Testis (tissue), 3 donors: Measurements from ENCODE around the gene MTA3. TPM values are rescaled to one million over a fixed set of nuclear protein-coding genes. Genes with fewer than 3 reads are reported as not detected.

Source experiments
- DNase-seq: peaks from one replicate; pipeline ENCODE4 v3.0.0-alpha.2; 2019
- H3K27ac ChIP-seq, 2 donors: fragments of 200-600 bp; sonication (generic); one replicate each; pipeline ENCODE4 v1.5.1; 2019
- H3K27me3 ChIP-seq: fragments of 200-600 bp; sonication (generic); one replicate; pipeline ENCODE4 v1.5.1; 2019
- H3K36me3 ChIP-seq: fragments of 200-600 bp; sonication (generic); one replicate; pipeline ENCODE4 v1.5.1; 2017; ENCODE audit warnings: low read depth; ENCODE audit errors: missing control alignments
- H3K4me1 ChIP-seq: fragments of 200-600 bp; sonication (generic); one replicate; pipeline ENCODE4 v1.5.1; 2019
- H3K4me3 ChIP-seq, 2 donors: fragments of 200-600 bp; sonication (generic); one replicate each; pipeline ENCODE4 v1.5.1; 2017 to 2019
- H3K9me3 ChIP-seq: fragments of 200-600 bp; sonication (generic); one replicate; pipeline ENCODE4 v1.5.1; 2017
- POLR2A ChIP-seq: fragments of 450-650 bp; IDR thresholded peaks from one replicate; pipeline ENCODE4 v1.6.1; 2017; ENCODE audit warnings: antibody characterized with exemption, mild to moderate bottlenecking, moderate library complexity
- WGBS, 2 donors: methylation state at CpG; one replicate each; pipeline ENCODE4 v1.1.5; 2018; 5-methylcytosine and 5-hydroxymethylcytosine counted together
- intact Hi-C: fragments of 100-400 bp; cut with DNase I; formaldehyde crosslinking; loops from one replicate; pipeline ENCODE4 v1.15.1; 2023; ENCODE audit warnings: low total_unique reads
- polyA plus RNA-seq: library from polyadenylated mRNA; stranded (reverse); fragments of 350-450 nt; fragmentation: Illumina TruSeq; extraction: RNeasy Lipid Tissue Mini Kit (QIAGEN cat#74804); gene quantifications from one replicate; pipeline ENCODE4 v1.2.3, GENCODE V29; 2014; ENCODE audit warnings: low read depth, low replicate concordance; ENCODE audit not compliant: insufficient read depth
- total RNA-seq, 2 donors: library from RNA; depleted of rRNA; stranded (reverse); fragments of >200 nt; gene quantifications; one replicate each; pipeline ENCODE4 v1.2.3, GENCODE V29; 2016
- TF ChIP-seq, protein P1 (sequence below), 3 experiments: fragments of 450-650 bp in 2 of 3; fragments of 200-600 bp in 1 of 3; sonication (generic) in 1 of 3; IDR thresholded peaks; one replicate each; pipeline ENCODE4 v1.5.1; 2016 to 2019; ENCODE audit warnings: antibody characterized with exemption in 3 of 3, mild to moderate bottlenecking in 2 of 3, moderate library complexity in 1 of 3

Gene MTA3
- total and polyA plus RNA-seq, 3 donors from 2014 or later = 58.5 to 84.6 (median 77.0) TPM

DNA sequence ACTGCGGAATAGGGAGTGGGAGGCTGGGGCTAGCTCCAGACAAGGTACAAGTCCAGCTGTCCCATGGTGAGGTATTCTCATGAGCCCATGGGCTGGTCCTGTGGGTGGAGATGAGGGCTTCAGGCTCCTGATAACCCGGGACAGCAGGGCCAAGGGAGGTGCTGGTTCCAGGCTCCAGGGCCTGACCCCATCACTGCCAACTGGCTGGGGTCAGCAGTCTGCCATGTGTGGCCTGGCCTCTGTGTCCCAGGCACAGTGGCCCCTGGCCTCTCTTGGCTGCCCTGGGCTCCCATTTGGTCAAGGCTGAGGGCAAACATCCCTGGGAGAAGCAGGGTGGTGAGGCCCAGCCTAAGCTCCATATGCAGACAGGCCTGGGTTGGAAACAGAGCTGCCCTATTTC is 196.5 kb downstream of the MTA3 start:
- TF ChIP-seq, protein P1, sequence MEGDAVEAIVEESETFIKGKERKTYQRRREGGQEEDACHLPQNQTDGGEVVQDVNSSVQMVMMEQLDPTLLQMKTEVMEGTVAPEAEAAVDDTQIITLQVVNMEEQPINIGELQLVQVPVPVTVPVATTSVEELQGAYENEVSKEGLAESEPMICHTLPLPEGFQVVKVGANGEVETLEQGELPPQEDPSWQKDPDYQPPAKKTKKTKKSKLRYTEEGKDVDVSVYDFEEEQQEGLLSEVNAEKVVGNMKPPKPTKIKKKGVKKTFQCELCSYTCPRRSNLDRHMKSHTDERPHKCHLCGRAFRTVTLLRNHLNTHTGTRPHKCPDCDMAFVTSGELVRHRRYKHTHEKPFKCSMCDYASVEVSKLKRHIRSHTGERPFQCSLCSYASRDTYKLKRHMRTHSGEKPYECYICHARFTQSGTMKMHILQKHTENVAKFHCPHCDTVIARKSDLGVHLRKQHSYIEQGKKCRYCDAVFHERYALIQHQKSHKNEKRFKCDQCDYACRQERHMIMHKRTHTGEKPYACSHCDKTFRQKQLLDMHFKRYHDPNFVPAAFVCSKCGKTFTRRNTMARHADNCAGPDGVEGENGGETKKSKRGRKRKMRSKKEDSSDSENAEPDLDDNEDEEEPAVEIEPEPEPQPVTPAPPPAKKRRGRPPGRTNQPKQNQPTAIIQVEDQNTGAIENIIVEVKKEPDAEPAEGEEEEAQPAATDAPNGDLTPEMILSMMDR (IDR thresholded peaks at IDR 0.05) = no peak
- TF ChIP-seq POLR2A = no peak
- H3K9me3 ChIP-seq = no peaks in the 10 kb centered on the region
- WGBS, 2 donors = 97 to 100% methylated on average over 2 of the region's 2 CpGs
- intact Hi-C loops = no loop called here
- H3K36me3 ChIP-seq = no peaks in the 10 kb centered on the region
- no peak overlapping the region for H3K4me3 ChIP-seq
- no peaks in the 10 kb centered on the region for H3K27me3 ChIP-seq
- no peaks in the 10 kb centered on the region for H3K4me1 ChIP-seq
- DNase-seq = peak; percentile 5
- no peak overlapping the region for H3K27ac ChIP-seq

DNA sequence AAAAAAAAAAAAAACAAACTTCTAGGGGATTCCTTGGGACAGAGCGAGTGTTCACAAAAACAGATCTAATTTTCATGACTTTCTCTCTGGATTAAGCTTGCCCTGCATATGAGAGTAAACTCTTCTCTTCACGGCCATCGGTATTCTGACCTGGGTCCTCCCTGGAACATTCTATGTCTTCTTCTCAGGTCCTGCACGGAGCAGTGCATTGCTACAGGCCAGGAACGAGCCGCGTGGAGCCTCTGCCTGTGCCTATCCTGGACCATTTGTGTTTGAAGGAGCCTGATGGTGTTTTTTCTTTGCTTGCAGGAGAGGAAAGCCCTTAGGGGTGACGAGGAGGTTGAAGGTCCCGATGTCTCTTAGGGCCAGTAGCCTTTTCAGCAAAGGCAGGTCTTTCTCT is 197.3 kb downstream of the MTA3 start:
- no peak for DNase-seq
- Histone ChIP-seq H3K4me3 (no peak overlapping the region), H3K27ac (no peak overlapping the region), H3K9me3 (no peaks in the 10 kb centered on the region), H3K4me1 (no peaks in the 10 kb centered on the region), H3K27me3 (no peaks in the 10 kb centered on the region), H3K36me3 (no peaks in the 10 kb centered on the region)
- 88 to 89% methylated on average over 9 of the region's 9 CpGs for WGBS, 2 donors
- intact Hi-C loops = no loop called here
- no peak for TF ChIP-seq POLR2A
- TF ChIP-seq, protein P1 (IDR thresholded peaks at IDR 0.05) = no peak

DNA sequence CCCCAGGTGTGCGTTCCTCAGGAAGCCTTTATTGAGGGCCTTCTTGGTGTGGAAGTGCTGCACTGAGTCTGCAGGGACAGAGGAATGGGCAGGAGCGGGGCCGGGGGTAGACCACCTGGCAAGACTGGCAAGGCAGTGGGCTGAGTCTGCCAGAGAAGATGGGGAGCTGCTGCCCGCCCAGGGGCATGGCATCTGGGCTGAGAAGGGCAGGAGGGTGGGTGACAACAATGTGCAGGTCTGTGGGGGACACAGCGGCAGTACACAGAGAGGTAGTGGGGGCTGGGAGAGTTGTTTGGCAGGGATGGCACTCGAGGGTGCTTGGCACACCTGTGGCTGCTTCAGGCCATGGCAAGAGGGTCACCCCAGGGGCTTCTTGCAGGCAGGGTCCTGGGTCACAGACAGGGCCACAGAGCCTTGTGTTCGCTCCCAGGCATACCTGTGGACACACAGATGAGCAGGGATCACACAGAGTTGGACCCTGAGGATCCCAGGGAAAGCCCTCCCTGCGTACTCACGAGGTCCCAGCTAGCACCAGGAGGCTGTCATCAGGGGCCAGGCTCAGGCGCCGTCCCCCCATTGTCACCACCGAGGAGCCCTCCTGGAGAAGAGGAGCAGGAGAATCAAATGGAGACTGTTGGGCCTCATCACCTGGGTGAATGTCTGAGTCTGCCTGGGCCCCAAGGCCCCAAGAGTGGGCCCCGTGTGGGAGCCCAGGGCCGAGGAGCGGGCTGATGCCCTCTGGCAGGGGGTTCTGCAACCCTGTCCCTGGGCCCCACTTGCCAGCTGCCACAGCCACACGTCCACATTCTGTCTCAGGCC is 198.9 kb downstream of the MTA3 start:
- TF ChIP-seq POLR2A = no peak
- TF ChIP-seq, protein P1 (IDR thresholded peaks at IDR 0.05) = no peak
- no peaks in the 10 kb centered on the region for H3K9me3 ChIP-seq
- no peaks in the 10 kb centered on the region for H3K4me1 ChIP-seq
- no peaks in the 10 kb centered on the region for H3K36me3 ChIP-seq
- intact Hi-C loops = no loop called here
- 87 to 89% methylated on average over 7 to 16 of the region's 16 CpGs for WGBS, 2 donors
- no peak overlapping the region for H3K27ac ChIP-seq
- DNase-seq = no peak
- H3K27me3 ChIP-seq = no peaks in the 10 kb centered on the region
- H3K4me3 ChIP-seq = no peak overlapping the region

DNA sequence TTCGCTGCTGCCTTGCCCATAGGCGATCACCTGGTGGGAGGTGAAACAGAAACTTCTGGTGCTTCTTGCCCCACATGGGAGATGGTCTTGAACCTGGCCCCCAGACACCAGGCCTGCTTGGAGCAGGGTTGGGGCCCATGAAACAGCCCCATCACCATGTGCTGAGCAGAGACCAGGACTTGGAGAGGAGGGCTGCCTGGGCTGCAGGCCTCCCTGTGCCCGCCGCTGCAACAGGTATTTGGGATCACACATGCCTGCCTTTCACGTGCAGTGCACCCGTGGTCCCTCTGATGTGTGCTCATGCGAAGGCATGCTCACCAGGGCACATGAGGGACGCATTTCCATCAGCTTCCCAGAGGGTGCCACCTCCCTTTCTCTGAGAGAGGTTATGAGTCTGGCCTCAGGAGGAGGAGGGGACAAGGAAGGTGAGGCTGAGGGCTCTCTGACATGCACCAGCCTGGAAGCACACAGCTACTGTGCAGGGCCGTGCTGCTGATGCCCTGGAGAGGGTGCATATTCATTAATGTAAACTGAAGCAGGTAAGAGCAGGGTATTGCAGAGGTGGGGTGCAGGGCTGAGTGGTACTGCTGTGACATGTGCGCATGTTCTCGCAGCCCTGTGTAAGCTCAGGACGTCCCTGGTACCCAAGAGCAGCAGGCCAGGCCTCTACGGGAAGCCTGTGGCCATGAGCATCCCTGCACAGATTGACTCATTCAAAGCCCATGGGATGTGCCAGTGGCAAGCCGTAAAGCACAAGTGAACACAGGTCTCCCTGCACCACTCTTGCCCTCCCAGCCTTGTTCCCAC is 199.7 kb downstream of the MTA3 start:
- H3K9me3 ChIP-seq = no peaks in the 10 kb centered on the region
- no peak overlapping the region for H3K27ac ChIP-seq
- H3K4me3 ChIP-seq = no peak overlapping the region
- H3K36me3 ChIP-seq = no peaks in the 10 kb centered on the region
- WGBS, 2 donors = 79 to 80% methylated on average over 13 to 14 of the region's 14 CpGs
- H3K27me3 ChIP-seq = no peaks in the 10 kb centered on the region
- H3K4me1 ChIP-seq = no peaks in the 10 kb centered on the region
- no peak for DNase-seq
- no peak for TF ChIP-seq POLR2A
- TF ChIP-seq, protein P1 (IDR thresholded peaks at IDR 0.05) = no peak
- intact Hi-C loops = no loop called here
